HG03432 (cell line): ENCODE measurements around the gene CTDSP1.

Source experiments
- ATAC-seq: cut with Tn5 transposase; IDR thresholded peaks from one replicate; pipeline ENCODE4 v1.9.1; 2021; ENCODE audit warnings: mild to moderate bottlenecking, moderate library complexity; ENCODE audit not compliant: unreplicated experiment

CTDSP1 gene

GRCh38 chr2:218422403-218423086 is 22.9 kb downstream of the CTDSP1 start:
- no peak for ATAC-seq

GRCh38 chr2:218423584-218423983 is 23.9 kb downstream of the CTDSP1 start:
- no peak for ATAC-seq

GRCh38 chr2:218425531-218425930 is 25.9 kb downstream of the CTDSP1 start:
- ATAC-seq: no peak

GRCh38 chr2:218427741-218428140 is 28.1 kb downstream of the CTDSP1 start:
- no peak for ATAC-seq

- no peak for ATAC-seq
Observed at GRCh38 chr2:218428846-218429558, 29.3 kb downstream of the CTDSP1 start.

GRCh38 chr2:218429911-218430692 is 30.4 kb downstream of the CTDSP1 start:
- no peak for ATAC-seq

GRCh38 chr2:218430721-218431120 is 31.1 kb downstream of the CTDSP1 start:
- ATAC-seq: no peak

- ATAC-seq: no peak
Observed at GRCh38 chr2:218431878-218432277, 32.2 kb downstream of the CTDSP1 start.

GRCh38 chr2:218432676-218433365 is 33.2 kb downstream of the CTDSP1 start:
- ATAC-seq: no peak

- ATAC-seq: no peak
Observed at GRCh38 chr2:218434456-218434855, 34.8 kb downstream of the CTDSP1 start.

- ATAC-seq: no peak
Observed at GRCh38 chr2:218435003-218435982, 35.6 kb downstream of the CTDSP1 start.

- ATAC-seq: no peak
Observed at GRCh38 chr2:218436992-218437391, 37.3 kb downstream of the CTDSP1 start.

GRCh38 chr2:218437969-218438368 is 38.3 kb downstream of the CTDSP1 start:
- ATAC-seq: no peak

- ATAC-seq: no peak
Observed at GRCh38 chr2:218438596-218438995, 38.9 kb downstream of the CTDSP1 start.

- ATAC-seq: no peak
Observed at GRCh38 chr2:218444692-218445357, 45.2 kb downstream of the CTDSP1 start.

GRCh38 chr2:218445602-218446001 is 45.9 kb downstream of the CTDSP1 start:
- ATAC-seq: no peak

- no peak for ATAC-seq
Observed at GRCh38 chr2:218446547-218446946, 46.9 kb downstream of the CTDSP1 start.

GRCh38 chr2:218447072-218447471 is 47.4 kb downstream of the CTDSP1 start:
- ATAC-seq: no peak

- no peak for ATAC-seq
Observed at GRCh38 chr2:218448934-218449333, 49.3 kb downstream of the CTDSP1 start.
